NCI-H2107 treated with DMSO at 0.1 percent for 48 hours (cell line): Measurements from ENCODE around the gene ATXN2.

Source experiments
- DNase-seq: peaks from one replicate; lab custom pipeline; 2025; ENCODE audit not compliant: unreplicated experiment; lab: John Stamatoyannopoulos, UW

Gene ATXN2

DNA sequence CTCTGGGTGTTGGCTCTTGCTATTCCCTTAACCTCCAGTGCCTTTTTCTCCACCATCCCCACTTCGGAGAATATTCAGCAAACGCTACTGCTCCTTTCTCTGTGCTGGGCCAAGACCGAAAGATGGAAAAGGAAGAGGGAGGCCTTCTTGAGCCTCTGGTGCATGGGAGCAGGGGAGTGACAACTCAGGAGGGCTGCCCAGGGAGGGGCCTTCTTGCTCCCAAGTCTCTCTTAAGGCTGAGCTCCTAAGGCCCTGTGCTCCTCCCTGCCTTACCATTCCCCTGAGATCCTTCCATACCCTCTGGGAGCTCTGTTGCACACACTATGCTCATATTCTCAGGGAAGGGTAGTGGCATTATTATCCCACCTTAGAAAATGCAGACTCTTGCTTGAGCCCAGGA lies 158.5 kb downstream of the ATXN2 start:
- DNase-seq, result no peak

GRCh38 chr12:111440152-111440551 lies 159.0 kb downstream of the ATXN2 start:
- DNase-seq, result no peak

- DNase-seq, result no peak
Observed at GRCh38 chr12:111439657-111440151, 159.4 kb downstream of the ATXN2 start.

DNA sequence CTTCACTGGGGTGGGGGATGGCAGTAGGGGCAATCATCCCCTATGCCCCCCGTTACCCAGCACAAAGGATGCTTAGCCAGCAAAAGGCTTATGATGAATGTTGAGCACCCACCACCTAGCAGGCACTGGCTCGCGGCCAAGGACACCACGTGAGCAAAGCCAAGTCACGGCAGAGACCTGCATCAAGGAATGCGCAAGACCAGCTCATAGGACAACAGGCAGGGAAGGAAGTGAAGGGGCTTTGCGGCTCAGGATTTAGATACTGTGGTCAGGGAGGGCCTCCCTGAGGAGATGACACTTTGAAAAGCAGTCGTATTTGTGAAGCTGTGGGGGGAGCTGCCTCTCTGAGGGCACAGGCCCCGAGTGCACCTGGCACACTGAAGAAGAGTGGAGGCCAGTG lies 160.6 kb downstream of the ATXN2 start:
- DNase-seq, result peak; percentile 32

DNA sequence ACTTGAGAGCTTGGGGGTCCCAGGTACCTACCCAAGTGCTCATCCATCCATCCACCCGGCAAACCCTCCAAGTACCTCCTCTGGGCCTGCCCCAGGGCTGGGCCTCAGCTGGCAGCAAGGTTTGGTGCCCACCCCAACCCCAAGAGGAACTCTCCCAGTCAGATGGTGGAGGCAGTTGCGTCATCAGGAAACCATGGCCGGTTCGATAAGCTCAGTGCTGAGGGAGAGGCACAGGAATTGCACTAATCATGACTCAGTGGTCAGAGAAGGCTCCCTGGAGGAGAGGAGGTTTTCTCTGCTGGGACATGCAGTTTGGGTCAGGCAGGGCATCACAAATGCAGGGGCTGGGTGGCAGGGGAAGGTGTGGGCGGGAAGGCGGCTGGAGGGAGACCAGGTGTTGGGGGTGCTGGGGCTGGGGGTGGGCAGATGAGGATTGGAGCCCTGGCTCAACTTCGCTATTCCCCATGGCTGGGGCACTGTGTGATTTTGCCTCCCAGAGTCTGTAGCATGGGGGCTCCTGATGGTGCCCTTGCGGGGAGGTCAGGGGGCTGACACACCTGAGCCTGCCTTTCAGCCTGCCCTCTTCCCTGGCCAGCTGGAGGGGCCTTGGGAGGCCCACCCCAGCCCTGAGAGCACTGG lies 161.2 kb downstream of the ATXN2 start:
- no peak for DNase-seq

GRCh38 chr12:111436811-111437210 lies 162.3 kb downstream of the ATXN2 start:
- no peak for DNase-seq

DNA sequence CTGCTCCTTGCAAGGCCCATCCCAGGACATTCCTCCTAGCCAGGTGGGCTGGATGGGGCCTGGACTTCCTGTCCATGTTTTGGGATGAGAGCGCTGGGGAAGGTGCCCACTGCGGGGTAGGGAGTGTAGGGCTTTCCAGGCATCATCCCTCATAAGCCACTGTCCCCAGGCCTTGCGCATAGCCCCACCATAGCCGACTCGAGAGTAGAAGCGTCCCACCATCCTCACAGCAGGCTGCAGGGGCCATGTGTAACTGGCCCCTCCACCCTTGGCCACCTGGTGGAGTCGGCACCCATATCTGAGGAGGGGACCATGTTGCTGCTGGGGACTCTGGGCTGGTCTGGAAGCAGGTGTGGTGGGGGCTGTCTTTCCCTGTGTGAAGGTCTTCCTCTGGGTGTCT lies 162.8 kb downstream of the ATXN2 start:
- DNase-seq, result no peak

DNA sequence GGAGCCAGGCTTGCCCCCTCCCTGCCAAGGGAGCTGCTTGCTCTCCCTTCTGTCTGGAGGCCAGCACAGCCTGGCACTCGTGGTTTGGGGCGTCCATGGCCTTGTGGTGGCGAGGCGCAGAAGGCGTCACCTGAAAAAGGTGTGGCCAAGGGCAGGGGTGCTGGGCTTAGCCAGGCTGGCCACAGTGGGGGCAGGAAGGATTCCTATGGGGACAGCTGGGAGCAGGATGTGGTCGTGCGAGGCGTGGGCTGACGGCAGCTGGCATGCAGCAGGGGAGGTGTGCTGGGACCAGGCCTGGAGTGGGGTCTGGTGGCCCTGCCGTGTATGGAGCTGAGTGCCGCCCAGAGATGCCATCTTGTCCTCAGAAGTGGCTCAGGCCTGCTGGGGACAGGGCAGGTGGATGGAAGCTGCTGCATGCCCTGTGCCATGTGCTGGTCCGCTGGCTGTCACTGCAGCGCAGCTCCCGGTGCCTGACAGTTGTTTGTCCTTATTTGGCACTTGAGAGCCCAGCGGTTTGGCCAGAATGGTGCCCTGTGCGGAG lies 163.4 kb downstream of the ATXN2 start:
- DNase-seq, result no peak

DNA sequence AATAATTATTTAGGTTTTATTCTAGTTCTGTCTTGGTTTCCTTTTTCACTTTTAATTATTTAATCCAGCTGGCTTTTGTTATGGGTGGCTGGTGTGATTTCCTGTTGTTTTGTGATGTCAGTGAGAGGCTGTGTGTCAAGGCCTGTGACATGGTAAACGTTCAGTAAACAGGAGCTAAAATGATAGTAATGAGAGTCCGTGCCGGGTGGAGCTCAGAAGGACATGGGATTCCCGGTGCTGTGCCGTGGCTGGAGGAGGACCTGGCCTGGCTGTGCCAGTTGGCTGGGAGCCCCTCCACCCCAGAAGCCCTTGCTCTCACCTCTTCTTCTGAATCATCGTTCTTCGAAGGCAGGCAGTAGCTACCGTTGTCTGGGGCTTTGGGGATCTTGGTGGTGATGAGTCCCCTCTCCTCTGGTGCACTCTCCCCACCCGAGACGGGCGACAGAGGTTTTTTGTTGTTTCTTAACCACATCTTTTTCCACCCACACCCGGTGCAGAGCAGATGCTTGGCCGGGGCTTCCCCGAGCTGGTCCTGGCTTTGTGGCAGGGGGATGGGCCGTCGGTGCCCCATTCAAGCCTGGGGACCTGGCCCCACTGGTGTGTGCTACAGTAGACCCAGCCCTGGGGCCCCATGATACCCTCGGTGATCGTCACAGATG lies 164.3 kb downstream of the ATXN2 start:
- peak; percentile 15 for DNase-seq

- no peak for DNase-seq
Observed at GRCh38 chr12:111434049-111434448, 165.1 kb downstream of the ATXN2 start.

DNA sequence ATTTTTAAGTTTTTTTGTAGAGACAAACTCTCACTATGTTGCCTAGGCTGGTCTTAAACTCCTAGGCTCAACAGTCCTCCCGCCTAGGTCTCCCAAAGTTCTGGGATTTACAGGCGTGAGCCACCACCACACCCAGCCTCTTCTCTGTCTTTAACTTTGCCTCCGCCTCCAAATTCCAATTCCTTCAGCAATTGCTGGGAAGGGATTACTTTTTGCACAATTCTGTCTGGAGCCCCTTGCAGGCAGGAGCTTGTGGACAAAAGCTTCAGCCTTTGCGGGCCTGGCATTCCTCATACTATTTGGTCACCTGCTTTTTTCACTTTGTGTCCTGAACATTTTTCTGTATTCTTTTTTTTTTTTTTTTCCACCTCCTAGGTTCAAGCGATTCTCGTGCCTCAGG lies 167.3 kb downstream of the ATXN2 start:
- DNase-seq, result no peak

GRCh38 chr12:111430433-111431353 lies 168.4 kb downstream of the ATXN2 start:
- no peak for DNase-seq

GRCh38 chr12:111429828-111430432 lies 169.2 kb downstream of the ATXN2 start:
- no peak for DNase-seq

GRCh38 chr12:111428728-111429175 lies 170.4 kb downstream of the ATXN2 start:
- DNase-seq, result no peak

- DNase-seq, result no peak
Observed at GRCh38 chr12:111428081-111428727, 170.9 kb downstream of the ATXN2 start.

GRCh38 chr12:111427417-111428074 lies 171.6 kb downstream of the ATXN2 start:
- DNase-seq, result no peak

DNA sequence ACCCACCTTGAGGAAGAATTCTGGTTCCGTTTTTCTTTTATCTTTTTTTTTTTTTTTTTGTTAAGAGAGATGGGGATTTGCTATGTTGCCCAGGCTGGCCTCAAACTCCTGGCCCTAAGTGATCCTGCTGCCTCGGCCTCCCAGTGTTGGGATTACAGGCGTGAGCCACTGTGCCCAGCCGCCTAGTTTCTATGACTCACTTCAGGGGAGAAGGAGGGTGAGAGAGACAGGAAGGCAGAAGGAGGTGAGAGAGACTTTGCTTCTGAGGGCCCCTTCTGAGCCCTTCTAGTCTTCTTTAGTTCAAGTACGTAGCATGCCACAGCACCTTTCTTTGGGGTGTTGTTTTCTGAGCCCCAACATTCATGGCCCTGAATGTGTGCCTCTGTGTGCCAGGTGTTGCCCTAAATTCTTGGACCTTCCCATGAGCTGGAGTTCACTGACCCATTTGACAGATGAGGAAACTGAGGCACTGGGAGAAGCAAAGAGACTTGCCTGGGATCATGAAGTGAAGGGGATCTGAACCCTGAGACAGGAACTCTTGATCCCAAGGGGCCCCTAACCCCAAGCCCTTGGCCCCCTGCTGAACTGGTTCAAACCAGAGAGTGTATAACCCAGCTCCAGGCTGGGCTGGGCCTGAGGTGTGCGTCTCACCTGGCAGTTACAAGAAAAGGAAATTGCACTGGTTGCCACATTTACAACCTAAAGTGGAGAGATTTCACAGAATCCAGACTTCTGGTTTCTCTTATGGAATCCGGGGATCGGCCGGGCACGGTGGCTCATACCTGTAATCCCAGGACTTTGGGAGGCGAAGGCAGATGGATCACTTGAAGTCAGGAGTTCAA lies 172.6 kb downstream of the ATXN2 start:
- DNase-seq, result no peak

- DNase-seq, result no peak
Observed at GRCh38 chr12:111425655-111426054, 173.5 kb downstream of the ATXN2 start.

DNA sequence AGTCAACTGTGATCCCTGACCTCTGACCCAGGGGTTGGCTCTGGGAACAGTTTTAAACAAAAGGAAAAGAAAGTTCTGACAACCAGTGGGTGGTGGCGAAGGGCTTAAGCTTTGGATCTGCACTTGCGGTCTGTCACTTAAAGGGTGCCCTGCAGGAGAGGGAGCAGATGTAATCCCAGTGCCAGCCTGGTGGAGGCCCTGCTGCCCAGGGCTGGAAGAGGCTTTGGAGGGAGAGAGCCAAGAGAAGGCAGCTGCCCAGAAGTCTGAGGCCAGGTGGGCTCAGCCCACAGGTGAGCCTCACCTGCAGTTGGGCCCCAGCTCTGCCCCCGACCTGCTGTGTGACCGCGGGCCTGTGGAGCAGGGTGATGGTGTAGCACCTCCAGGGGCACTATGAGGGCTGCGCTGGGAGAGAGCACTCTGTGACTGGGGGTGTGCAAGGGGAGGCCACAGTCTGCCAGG lies 174.3 kb downstream of the ATXN2 start:
- DNase-seq, result no peak
